ENCODE data around the gene MGAT5B.

Gene MGAT5B

DNA sequence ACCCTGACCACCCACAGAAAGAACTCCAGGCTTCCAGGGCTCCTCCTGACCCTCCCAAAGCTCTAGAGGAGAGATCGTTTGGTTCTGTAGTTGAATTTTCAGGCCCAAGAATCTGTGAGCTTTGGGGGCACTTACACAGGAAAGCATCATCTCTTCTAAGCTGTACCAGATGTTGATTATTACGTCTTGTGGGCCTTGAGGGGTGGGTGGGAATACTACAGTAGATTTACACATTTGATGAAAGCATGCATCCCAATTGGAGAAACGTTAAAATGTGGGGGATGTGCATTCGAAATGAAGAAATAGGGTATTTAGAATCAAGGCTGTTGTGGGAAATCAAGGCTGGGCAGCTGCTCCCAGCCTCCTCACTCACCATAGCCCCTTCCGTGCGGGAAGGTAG lies 61.9 kb downstream of the MGAT5B start:
- no peak for DNase-seq

DNA sequence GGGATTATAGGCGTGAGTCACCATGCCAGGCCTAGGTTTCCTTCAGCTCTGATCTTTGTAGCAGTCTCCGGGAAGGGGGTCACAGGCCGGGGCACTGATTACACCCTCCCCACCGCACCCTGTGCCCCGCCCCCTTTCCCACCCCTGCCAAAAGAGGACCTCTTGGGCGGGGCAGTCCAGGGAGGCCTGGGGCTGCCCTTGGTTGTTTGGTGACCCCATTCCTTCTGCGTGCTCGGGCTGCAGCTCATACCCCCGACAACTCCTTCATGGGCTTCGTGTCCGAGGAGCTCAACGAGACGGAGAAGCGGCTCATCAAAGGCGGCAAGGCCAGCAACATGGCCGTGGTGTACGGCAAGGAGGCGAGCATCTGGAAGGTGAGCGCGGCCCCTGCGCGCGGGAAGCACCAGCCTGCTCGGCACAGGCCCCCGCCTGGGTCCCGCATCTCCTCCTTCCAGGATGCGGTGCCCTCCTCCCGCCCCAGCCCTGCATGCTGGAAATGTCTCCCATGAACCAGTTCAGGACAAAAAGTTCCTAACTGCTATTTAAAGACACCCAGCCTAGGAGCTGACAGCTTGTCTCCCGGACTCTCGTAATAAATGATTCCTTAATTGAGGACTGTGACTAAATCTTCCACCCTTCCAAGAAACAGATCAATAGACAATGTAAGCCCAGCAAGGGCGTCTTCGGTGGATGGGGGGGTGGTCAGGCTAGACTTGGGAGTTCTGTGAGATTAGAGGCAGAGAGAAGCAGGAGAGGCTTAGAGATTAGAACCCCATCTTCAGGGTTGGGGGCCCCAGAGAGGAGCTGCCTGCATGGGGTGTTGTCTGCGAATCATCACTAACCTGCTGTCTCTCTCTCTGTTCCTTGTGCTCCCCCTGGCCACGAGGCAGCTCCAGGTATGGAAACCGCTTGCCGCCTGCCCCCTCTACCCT lies 64.5 kb downstream of the MGAT5B start:
- no peak for DNase-seq

DNA sequence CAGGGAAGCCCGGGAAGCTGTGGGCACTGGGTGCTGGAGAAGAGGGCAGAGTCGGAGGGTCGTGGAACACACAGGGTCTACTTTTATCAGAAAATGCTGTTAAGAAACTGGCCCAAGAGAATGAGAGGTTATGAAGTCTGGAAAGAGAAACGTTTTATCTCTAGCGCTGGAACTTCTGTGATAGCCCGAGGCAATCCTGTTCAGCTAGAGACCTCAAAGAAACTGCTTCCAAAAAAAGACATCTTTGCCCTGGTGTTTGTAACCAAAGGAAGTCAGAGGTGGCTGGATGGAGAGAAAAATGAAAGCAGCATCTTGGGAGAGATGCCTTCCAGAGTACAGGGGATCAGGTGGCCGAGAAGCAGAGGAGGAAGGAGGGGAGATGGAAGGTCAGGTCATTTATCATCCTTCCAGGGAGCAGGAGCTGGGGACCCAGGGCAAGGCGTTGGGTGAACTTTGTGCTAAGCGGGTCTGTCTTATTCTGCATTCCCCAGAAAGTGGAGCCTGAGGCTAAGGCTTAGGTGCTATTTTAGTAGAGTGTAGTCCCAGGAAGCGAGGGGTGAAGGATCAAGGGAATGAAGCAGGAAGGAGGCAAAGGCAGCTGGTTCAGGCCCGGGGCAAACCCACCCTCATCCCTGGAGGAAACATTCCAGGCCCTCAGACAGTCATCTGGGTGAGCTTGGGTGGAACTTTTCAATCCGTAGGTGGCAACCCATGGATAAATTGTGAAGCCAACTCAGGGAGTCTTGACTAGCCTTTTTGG lies 66.5 kb downstream of the MGAT5B start:
- DNase-seq, result no peak

GRCh38 chr17:76935331-76935730 lies 67.1 kb downstream of the MGAT5B start:
- DNase-seq, result no peak

- DNase-seq, result no peak
These were observed 69.0 kb downstream of the MGAT5B start for GRCh38 chr17:76937238-76937637.

DNA sequence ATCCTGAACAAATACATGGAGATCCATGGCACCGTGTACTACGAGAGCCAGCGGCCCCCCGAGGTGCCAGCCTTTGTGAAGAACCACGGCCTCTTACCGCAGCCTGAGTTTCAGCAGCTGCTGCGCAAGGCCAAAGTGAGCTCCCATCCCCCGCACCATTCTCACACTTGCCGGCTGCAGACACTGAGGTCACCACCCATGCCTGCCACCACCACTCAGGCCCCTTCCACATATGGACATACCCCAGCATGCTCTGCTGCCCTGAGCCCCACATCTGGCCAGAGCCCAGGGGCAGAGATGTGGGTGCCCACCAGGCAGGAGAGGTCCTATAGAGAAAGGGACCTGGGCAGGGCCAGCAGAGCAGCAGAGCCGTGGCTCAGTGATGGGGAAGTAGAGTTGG lies 69.8 kb downstream of the MGAT5B start:
- no peak for DNase-seq

GRCh38 chr17:76940295-76940694 lies 72.1 kb downstream of the MGAT5B start:
- no peak for DNase-seq

GRCh38 chr17:76940738-76941350 lies 72.6 kb downstream of the MGAT5B start:
- no peak for DNase-seq

- DNase-seq, result no peak
These were observed 75.0 kb downstream of the MGAT5B start for GRCh38 chr17:76943202-76943601.

- DNase-seq, result no peak
These were observed 75.6 kb downstream of the MGAT5B start for GRCh38 chr17:76943781-76944213.

- no peak for DNase-seq
These were observed 76.3 kb downstream of the MGAT5B start for GRCh38 chr17:76944477-76944876.

GRCh38 chr17:76946111-76946771 lies 78.0 kb downstream of the MGAT5B start:
- no peak for DNase-seq

GRCh38 chr17:76946772-76947135 lies 78.5 kb downstream of the MGAT5B start:
- DNase-seq, result no peak

DNA sequence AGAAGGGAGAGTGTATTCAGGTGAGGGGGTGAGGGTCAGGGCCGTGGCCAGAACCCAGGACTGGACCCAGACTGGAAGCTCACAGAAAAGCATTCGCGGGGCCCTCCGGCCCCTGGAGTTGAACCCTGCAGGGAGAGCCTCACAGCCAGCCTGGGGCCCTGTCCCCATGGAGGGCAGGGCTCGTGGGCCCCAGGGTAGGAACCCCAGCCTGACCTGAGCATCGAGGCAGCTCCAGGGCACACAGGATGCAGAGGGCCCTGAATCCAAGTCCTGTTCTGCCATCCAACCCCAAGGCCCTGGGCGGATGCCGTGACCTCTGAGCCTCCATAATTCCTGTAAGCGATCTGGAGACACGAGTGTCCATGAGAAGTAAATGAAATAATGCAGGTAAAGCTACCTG lies 79.1 kb downstream of the MGAT5B start:
- no peak for DNase-seq

GRCh38 chr17:76947771-76948170 lies 79.6 kb downstream of the MGAT5B start:
- no peak for DNase-seq

DNA sequence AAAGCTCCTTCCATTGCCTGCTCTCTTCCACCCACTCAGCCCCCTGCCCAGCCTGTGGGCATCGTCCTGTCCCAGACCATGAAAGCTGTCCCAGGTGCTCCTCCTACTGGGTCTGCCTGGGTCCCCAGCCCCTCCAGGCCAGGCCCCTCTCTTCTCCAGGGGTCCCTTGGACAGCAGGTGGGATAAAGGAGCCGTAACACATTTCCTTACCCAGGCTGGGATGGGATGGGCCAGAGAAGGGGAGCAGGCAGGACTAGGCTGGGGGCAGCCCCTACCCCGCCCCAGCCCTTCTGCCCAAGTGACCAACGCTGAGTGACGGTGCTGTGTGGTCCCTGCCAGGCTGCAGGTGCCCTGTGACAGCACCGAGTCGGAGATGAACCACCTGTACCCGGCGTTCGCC lies 80.1 kb downstream of the MGAT5B start:
- no peak for DNase-seq

DNA sequence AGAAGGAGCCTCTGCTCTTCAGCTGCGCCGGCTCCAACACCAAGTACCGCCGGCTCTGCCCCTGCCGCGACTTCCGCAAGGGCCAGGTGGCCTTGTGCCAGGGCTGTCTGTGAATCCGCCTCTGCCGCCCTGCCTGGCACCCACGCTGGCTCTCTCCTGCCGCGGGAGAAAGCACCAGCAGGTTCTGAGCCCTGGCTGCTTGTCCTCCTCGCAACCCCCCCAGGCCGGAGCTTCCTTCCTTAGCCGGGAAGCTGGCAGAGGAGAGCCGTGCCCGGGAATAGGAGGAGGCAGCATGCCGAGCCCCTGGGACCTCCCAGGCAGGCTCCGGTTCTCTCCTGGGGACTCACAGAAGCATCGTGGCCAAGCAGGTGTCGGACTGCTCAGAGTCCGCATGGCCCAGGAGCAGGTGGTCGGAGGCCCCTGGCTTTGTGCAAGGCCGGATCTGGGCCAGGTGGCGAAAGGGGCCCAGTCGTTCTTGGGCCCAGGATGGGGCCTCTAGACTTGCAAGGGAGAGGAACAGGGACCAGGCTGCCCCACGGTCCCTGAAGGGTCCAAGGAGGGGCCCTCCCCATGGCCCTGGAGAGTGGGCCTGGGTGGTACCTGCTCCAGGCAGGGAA lies 80.6 kb downstream of the MGAT5B start:
- no peak for DNase-seq

DNA sequence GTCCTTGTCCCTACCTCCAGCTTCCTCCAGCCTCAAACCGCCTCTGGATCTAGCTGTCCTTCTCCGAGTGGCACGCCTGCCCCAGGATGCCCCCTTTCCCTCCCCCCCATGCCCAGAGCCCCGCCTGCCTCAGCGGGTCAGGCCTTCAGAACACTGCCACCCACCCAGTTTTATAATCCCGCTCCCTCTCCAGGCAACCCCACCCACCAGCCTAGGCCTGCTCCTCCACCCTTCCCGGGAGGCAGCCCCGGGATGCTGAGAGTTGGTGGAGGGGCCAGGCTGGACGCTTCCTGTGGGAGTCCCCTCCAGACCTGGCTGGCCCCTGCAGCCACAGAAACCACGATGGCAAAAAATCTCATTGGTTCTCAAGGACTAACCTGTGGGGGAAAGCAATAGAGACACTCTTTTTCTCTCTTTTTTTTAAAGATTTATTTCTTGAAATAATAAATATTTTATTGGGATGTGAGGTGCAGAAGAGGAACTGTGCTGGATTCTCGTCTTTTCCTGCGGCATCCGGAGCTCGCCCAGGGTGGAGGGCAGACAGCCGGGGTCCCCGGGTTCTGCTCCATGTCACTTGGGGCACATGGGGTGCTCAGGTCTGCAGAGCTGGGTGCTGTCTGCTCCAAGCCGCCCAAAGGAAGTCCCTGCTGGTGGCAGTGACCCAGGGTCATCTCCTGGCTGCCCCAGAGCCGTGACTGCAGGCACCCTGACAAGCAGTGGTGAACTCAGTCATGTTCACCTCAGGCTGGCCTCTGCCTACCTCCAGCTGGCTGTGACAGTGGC lies 81.9 kb downstream of the MGAT5B start:
- DNase-seq, result no peak

DNA sequence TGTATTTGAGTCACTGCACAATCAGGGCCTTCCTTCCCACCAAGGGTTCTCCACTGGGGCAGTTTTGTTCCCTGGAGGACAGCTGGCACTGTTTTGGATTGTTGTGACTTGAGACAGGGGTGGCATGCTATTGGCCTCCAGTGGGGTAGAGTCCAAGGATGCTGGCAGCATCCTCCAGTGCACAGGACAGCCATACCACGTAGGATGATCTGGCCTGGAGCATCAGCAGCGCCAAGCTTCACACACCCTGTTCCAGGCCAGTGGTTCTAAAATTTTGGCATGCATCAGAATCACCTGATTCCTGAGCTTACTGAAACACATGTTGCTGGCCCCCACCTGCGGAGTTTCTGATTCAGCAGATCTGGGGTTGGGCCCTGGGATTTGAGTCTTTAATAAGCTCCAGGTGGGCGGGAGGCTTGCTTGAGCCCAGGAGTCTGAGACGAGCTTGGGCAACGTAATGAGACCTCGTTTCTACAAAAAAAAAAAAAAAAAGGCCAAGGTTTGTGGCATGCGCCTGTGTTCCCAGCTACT lies 83.2 kb downstream of the MGAT5B start:
- no peak for DNase-seq

- no peak for DNase-seq
These were observed 84.2 kb downstream of the MGAT5B start for GRCh38 chr17:76952402-76952801.

- DNase-seq, result no peak
These were observed 84.9 kb downstream of the MGAT5B start for GRCh38 chr17:76953066-76953465.

DNA sequence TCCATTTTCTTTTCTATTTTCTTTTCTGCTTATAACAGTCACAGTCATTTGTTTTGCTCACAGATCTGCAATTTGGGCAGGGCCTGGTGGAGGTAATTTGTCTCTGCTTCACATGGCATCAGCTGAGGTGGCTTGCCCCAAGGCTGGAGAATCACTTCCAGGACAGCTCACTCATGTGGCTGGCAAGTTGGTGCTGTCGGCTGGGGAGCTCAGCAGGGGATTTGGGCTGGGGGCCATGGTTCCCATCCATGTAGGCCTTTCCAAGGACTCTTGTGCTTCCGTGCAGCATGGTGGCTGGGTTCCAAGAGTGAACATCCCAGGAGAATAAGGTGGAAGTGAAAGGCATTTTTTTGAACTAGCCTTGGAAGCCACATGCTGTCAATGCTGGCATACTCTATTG lies 85.7 kb downstream of the MGAT5B start:
- DNase-seq, result no peak

Measured in activated naive CD4-positive, alpha-beta T cell treated with anti-CD3 and anti-CD28 coated beads, Interleukin-2, amount 50 U/mL, for 16 hours (primary cell).